ENCODE results near the gene LRP2. TPM values are rescaled to one million over a fixed set of nuclear protein-coding genes. Genes with fewer than 3 reads are reported as not detected.

The LRP2 gene
- total and polyA plus RNA-seq, 8 donors = 2.5 to 34.6 (median 4.0) TPM

DNA sequence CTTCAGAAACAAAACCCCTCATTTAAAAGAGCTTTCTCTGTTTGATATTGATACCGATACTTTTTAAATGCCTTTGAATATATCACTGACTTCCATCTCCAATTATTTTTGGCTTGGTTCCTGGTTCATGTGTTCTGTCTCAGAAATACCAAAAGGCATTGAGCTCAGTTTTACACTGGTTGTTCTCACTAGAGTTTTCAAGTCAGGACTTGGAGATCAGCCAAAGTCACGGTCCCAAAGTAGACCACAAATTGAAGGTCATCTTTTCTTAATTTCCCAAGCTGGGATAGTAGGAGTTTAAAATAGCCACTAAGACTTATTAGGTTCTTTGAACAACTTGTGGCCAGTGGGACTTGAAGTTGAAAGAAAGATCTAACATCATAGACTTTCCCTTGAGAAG lies 268.8 kb downstream of the LRP2 start:
- TF ChIP-seq, protein P1, sequence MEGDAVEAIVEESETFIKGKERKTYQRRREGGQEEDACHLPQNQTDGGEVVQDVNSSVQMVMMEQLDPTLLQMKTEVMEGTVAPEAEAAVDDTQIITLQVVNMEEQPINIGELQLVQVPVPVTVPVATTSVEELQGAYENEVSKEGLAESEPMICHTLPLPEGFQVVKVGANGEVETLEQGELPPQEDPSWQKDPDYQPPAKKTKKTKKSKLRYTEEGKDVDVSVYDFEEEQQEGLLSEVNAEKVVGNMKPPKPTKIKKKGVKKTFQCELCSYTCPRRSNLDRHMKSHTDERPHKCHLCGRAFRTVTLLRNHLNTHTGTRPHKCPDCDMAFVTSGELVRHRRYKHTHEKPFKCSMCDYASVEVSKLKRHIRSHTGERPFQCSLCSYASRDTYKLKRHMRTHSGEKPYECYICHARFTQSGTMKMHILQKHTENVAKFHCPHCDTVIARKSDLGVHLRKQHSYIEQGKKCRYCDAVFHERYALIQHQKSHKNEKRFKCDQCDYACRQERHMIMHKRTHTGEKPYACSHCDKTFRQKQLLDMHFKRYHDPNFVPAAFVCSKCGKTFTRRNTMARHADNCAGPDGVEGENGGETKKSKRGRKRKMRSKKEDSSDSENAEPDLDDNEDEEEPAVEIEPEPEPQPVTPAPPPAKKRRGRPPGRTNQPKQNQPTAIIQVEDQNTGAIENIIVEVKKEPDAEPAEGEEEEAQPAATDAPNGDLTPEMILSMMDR (IDR thresholded peaks at IDR 0.05) = no peak
- ATAC-seq (no peak), DNase-seq (no peak)
- Histone ChIP-seq H3K9me3 (no peaks in the 10 kb centered on the region), H3K4me3 (no peak overlapping the region), H3K36me3 (no peaks in the 10 kb centered on the region), H3K27me3 (no peaks in the 10 kb centered on the region), H3K27ac (no peak overlapping the region), H3K4me1 (peaks cover 8 to 57% of the 10 kb centered on the region in 2 donors)
- intact Hi-C loops (cut with DNase I) = no loop called here

DNA sequence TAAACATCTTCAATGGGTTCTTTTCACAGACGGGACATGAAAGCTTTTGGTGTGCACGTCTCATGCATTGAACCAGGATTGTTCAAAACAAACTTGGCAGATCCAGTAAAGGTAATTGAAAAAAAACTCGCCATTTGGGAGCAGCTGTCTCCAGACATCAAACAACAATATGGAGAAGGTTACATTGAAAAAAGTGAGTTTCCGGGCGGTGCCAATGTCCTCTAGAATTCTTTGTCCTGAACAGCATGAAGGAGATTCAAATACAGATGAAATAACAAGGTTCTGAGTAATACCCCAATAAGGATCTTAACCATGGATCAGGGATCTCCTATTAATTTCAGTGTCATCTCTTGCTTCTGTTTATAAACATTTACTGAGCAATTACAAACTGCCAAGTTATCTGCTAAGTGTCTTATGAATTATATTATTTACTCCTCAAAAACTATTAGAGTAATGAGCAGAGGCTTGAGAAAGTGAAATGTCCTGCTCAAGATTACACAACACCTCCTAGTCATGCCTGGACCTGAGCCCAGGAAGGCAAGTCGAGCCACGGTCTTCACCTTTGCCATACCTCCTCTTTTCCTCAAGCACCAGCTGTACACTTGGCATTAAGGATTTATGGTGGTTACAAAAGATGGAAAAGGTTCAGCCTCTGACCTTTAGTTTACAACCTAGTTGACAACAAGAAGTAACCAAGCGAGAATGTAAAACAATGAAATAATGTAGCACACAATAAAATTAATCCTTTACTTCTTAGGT lies 270.4 kb downstream of the LRP2 start:
- H3K9me3 ChIP-seq = no peaks in the 10 kb centered on the region
- no peak overlapping the region for H3K4me3 ChIP-seq
- TF ChIP-seq, protein P1 (IDR thresholded peaks at IDR 0.05) = no peak
- peak overlapping the region in 1 of 2 donors; percentile 46 for H3K27ac ChIP-seq
- DNase-seq = peak in 1 of 4 donors; percentile 72
- H3K36me3 ChIP-seq = no peaks in the 10 kb centered on the region
- peaks cover 8 to 65% of the 10 kb centered on the region in 2 donors for H3K4me1 ChIP-seq
- H3K27me3 ChIP-seq = no peaks in the 10 kb centered on the region
- peak; percentile 67 for ATAC-seq
- intact Hi-C loops (cut with DNase I) = no loop called here

DNA sequence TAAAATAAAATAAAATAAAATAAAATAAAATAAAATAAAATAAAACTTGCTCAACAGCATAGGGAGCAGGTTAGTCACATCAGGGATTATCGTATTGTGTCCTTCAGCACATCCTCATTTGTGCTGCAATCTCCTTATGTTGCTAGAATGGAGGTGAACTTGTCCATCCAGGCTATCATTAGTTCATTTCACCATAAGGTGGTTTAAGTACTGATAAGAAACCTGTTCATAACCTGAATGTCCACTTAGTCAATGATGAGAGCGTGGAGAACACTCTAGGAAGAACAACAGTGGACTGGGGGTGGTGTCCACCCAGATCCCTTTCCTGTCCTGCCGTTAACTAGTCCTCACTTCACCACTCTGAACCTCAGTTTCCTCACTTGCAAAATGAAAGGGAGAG lies 271.1 kb downstream of the LRP2 start:
- Histone ChIP-seq H3K4me1 (peaks cover 8 to 63% of the 10 kb centered on the region in 2 donors), H3K27me3 (no peaks in the 10 kb centered on the region), H3K27ac (peak overlapping the region in 1 of 2 donors; percentile 46), H3K36me3 (no peaks in the 10 kb centered on the region), H3K9me3 (no peaks in the 10 kb centered on the region), H3K4me3 (no peak overlapping the region)
- intact Hi-C loops (cut with DNase I) = no loop called here
- TF ChIP-seq, protein P1 (IDR thresholded peaks at IDR 0.05) = no peak
- DNase-seq (no peak), ATAC-seq (peak; percentile 9)

DNA sequence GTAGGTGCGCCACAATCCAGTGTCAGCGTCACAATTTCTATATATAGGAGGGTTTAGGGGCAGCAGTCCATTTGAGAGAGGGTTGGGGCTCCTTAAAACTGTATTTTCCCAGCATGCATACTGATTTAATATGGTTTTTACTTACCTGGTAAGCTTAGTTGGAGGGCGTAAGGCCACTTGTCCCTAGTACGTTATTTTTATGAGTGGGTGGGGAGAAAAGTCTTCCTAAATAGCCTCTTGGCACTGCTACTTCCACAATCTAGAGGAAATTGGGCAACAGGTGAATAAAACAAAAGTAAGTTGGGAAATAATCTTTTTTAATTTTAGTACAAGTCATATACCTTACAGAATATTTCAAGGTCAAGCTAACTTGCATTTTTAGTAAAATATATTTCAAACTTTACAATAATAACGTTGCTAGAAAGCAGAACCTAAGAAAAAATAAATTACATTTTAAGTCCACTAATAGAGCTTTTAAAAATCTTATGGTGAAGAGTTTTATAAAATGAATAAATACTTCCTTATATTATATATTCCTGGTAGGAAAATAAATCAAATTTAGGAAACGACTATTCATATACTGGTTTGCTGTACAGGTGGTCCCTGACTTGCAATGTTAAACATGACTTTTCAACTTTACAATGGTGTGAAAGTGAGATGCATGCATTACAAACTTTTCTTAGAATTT lies 272.1 kb downstream of the LRP2 start:
- Histone ChIP-seq H3K9me3 (no peaks in the 10 kb centered on the region), H3K4me3 (no peak overlapping the region), H3K27me3 (no peaks in the 10 kb centered on the region), H3K27ac (peak overlapping the region in 1 of 2 donors; percentile 43), H3K4me1 (peaks cover 8 to 53% of the 10 kb centered on the region in 2 donors), H3K36me3 (no peaks in the 10 kb centered on the region)
- intact Hi-C loops (cut with DNase I) = no loop called here
- DNase-seq (no peak), ATAC-seq (no peak)
- TF ChIP-seq, protein P1 (IDR thresholded peaks at IDR 0.05) = no peak

DNA sequence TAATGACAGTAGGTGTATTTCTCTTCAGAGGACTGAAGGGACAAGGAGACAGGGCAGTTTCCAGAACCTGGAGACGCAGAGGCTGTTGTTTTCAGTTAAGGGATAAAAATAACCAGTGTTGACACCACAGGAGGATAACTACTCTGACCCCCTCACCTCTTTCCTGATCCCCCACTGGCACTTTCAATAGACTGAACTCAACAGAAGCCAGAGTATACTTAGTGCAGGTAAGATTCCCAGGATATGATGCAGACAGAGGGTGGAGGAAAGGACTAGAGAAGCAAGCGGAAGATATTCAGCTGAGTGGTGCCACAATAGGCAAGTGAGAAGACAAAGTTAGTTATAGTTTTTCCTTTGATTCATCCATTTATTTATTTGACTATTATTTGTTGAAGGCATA lies 273.2 kb downstream of the LRP2 start:
- intact Hi-C loops (cut with DNase I) = no loop called here
- H3K4me1 ChIP-seq = peaks cover 8 to 44% of the 10 kb centered on the region in 2 donors
- no peak overlapping the region for H3K4me3 ChIP-seq
- TF ChIP-seq, protein P1 (IDR thresholded peaks at IDR 0.05) = no peak
- no peaks in the 10 kb centered on the region for H3K27me3 ChIP-seq
- no peaks in the 10 kb centered on the region for H3K9me3 ChIP-seq
- ATAC-seq (no peak), DNase-seq (no peak)
- no peaks in the 10 kb centered on the region for H3K36me3 ChIP-seq
- peak overlapping the region in 1 of 2 donors; percentile 43 for H3K27ac ChIP-seq

Measured in left lung (tissue), 10 donors.